GM18508 (cell line): ENCODE results near the gene SPDYA.
"Not testable (repeated sequence)": the region's sequence is repeated elsewhere in the genome, so short reads cannot be mapped to it uniquely, and the experiment has no call there.

ENCODE experiments used
- ATAC-seq: cut with Tn5 transposase; IDR thresholded peaks from one replicate; pipeline ENCODE4 v1.9.1; 2021; ENCODE audit warnings: moderate number of reproducible peaks; ENCODE audit not compliant: insufficient read depth, unreplicated experiment

SPDYA gene

DNA sequence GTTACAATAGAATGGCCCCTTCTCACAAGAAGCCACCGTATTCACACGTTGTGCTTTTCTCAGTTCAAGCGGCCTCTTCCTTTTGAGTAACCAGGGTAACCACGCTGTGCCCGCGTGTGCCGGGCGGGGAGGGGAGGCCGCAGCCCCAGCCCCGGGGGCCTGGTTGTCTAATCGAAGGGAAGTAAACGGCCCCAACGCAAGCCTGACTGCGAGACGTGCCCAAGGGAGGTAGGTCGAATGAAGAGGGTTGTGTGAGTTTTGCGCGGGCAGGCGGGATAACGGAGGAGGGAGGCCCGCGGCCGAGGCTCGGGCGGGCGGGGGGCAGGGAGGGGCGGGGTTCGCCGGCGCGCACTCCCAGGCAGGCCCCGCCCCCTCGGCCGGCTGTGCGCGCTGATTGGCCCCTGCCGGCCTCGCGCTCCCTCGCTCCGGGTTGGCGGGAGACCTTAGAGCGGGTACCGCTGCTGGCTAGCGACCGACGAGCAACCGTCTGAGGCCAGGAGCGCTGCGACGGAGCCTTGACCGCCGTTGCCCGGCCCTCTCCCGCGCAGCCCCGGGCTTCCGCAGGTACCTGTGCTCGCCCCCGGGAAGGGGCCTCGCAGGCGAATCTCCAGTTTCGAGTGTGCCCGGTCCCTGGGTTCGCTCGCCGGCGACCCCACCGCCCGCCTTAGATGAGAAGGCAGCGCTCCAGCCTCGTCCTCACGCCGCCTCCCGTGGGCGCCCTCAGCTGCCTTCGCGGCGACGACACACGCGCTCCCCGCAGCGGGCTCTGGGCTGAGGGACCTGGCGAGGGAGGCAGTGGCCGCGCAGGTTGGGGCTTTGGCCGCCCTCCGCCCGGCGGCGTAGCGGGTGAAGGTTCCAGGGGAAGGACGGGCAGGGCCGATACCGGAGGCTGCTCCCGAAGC is at the start of gene SPDYA:
Gene SPDYA, plus strand, starts transcription at position 451 of the 902 bp plus-strand sequence. CDS start 5,181 bp downstream, outside the sequence.
- ATAC-seq = no peak

DNA sequence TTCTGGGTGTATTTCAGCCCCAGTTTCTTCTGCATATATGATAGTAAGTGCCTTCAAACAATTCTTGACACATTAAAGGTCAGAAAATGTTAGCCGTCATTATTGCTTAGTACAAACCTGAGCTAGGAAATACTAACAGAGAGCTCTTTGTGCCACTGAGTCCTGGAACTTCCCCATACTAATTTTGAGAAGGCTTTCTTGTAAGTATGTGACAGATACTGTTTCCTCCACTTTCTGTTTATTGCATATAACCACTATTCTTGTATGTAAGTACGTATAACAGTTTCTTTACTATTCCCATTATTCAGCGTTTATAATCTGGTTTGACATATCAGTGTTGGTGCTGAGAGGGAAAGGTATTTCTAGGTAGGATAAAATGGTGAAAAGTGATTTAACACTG is 49.2 kb upstream of the SPDYA start:
- no peak for ATAC-seq

DNA sequence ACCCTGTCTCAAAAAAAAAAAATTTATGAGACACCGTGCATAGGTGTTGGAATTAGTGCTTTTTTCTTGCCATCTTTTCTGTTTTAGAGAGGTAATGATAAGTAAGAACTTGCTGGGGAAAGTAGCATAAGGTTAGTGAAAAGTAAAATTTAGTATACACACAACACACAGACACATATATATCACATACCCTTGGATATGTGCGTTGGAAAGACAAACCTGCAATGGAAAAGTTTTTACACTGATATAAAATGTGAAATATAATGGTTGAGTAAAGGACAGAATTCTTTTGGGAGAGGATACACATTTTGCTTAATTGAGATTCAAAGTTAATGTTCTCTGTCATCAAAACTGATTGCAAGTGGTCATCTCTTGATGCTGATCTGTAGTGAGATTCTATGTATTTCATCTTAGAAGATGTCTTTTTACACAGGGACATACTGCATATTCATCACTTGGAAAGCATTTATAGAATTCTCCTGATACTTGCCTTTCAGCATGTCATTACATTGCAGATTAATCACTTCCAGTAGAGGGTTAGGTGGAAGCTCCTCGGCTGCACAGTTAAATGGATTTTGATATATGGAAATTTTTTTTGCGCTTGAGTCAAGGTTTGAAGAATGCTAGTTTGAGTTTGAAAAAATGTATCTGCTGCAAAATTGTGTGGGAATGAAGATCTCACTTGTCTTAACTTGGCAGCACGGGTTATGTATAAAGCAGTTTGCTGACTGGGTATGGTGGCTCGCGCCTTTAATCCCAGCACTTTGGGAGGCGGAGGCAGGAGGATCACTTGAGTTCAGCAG is 45.5 kb upstream of the SPDYA start:
- no peak for ATAC-seq

DNA sequence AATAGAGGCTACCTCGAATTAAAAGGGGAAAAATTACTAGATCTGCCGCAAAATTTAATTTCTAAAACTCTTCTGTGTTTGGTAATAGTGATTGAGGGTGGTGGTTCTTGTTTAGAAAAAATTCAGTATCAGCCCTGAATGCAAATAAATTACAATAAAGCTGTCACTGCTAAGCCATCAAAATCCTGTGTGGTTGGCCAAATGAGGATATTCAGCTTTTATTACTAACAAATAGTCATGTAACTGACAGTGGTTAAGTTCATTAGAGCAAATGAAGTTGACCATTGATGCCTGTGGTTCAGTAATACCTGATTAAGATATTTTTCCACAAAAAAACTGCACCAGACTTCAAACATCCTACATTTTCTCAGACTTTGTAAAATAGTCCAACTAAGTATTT is 44.6 kb upstream of the SPDYA start:
- no peak for ATAC-seq

DNA sequence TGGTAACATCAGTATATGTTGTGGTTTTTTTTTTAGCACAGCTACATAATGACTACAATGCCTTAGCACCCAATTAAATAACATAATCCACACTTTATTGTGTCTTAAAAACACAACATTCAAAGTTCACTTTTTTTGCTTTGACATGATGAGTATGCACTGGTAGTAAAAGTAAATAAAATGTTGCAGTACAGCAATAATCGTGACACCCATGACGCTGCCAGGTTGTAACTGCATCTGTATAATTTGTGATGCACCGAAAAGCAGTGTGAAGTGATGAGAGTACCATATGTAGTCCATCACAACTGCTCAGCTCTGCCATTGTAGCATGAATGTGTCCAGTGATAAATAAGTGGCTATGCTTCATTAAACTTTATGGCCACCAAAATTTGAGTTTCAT is 43.3 kb upstream of the SPDYA start:
- no peak for ATAC-seq

DNA sequence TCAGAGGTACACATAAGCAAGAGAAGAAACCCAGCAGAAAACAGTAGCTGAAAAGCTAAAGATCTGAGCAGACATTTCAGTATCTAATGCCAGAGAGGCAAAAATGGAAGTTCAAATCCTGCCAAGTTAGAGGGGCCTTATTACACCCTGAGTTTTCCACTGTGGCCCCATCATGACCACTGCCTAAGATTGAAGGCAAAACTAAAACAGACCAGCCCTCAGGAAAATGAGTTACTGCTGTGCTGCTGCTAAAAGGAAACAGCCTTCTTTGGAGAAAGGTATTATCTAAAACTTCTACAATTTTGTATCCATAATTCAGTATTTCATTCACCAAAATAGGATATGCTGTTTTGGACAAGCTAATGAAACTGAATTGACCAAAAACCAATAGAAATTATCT is 42.2 kb upstream of the SPDYA start:
- no peak for ATAC-seq

DNA sequence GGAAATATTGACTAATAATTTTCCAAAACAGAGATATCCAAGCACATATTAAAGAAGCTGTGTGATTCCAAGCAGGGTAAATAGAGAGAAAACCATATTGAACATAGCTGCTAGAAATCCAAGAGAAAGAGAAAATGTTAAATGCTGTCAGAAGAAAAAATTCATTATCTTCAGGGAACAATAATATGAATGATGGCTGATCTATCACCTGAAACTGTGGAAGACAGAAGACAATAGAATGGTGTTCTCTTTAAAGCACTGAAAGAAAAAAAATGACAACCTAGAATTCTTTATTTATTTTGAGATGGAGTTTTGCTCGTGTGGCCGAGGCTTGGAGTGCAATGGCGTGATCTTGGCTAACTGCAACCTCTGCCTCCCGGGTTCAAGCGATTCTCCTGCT is 41.7 kb upstream of the SPDYA start:
- ATAC-seq = no peak

DNA sequence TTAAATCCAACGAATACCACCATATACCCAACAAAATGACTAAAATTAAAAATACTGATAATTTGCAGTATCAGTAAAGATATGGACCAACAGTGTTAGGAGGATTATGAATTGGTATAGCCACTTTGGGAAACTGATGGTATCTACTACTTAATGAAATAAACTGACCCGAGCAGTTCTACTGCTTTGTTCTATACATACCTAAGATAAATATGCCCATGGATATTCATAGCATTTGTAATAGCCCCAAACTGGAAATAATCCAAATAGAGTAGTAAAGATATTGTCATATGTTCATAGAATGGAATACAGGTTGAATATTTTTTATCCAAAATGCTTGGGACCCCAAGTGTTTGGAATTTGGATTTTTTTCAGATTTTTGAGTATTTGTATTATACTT is 38.3 kb upstream of the SPDYA start:
- no peak for ATAC-seq

DNA sequence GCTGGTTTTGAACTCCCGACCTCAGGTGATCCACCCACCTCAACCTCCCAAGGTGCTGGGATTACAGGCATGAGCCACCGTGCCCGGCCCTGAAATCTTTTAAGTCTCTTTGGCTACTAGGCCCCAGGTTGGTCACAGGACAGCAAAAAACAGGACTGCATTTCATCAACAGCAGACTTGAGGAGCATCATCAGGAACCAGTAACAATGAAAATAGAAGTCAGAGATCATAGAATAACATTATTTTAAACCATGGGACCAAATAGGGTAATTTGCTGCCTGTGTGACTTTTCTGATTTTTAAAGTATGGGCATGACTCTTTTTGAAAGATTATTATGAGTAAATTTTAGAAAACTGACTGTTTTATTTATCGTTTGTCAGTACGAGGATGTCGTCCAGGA is 34.2 kb upstream of the SPDYA start:
- ATAC-seq = no peak

DNA sequence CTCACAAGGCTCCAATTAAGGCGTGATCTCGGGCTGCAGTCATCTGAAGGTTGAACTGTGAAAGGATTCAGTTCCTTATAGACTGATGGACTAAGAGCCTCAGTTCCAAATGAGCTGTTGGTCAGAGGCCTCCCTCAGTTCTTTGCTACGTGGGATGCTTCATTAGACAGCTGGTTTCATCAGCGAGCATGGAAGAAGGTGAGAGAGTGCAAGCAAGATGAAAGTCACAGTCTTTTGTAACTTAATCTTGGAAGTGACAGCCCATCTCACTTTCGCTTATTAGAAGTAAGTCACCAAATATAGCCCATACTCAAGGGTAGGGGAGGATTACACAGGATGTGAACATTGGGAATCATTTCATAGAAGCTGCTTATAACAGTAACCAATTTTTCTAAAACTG is 32.2 kb upstream of the SPDYA start:
- no peak for ATAC-seq

DNA sequence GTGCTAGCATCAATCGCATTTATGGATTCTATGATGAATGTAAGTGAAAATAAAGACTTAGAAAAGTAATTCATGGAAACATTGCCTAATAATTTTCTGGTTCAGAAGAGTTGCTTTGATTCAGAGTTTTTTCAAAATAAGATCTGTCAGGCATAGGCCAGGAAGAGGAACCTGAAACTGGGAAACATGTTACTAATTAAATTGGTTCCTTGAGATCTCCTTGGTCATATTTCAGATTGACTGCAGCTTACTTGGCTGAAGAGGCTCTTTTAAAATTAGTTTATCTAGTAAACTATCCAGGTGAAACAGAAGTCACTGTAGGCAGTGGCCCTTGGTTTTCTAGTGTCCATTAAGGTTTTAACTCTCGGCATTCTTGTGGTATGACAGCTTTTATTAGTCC is 31.6 kb upstream of the SPDYA start:
- ATAC-seq = no peak

DNA sequence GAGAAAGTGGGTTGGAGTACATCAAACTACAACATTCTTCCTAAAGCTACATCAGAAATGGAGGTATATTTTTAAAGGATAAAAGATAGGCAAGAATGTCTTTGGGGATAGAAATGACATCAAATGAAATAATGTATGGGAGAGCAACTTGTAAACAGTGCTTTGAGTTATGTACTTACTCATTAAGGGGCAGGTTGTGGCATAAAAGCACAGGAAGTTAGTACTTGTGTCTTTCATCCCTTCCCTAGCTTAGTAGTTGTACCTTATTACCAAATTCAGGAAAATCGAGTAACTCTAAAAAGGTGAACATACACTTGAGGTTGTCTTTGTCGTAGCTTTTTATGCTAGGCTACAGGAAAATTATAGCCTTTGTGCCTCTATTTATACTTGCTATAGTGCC is 30.1 kb upstream of the SPDYA start:
- ATAC-seq = no peak

DNA sequence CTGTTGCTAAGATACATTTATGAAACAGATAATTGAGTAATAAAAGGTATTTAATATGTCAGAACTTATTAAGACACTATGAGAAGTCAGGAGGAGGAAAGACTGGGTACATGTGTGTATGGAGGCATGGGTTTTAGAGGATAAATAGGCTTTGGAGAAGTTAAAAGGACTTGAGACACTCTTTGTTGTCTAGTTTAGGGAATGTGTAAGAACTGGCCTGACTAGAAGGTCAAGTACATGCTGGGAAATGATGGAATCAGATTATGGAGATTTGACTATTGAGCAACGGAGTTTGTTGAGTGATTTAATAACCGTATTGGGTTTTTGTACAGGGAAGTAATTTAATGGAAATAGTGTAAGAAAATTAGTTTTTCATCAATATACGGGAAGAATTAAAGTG is 28.2 kb upstream of the SPDYA start:
- ATAC-seq = no peak

DNA sequence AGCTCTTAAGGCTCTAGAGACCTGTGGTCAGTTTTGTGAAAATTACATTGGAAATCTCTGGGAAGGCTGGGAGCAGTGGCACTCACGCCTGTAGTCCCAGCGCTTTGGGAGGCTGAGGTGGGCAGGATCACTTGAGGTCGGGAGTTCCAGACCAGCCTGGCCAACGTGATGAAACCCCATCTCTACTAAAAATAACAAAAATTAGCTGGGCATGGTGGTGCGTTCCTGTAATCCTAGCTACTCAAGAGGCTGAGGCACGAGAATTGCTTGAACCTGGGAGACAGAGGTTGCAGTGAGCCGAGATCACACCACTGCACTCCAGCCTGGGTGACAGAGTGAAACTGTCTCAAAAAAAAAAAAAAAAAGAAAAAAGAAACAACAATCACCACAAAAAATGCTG is 26.1 kb upstream of the SPDYA start:
- ATAC-seq = not testable (repeated sequence)

DNA sequence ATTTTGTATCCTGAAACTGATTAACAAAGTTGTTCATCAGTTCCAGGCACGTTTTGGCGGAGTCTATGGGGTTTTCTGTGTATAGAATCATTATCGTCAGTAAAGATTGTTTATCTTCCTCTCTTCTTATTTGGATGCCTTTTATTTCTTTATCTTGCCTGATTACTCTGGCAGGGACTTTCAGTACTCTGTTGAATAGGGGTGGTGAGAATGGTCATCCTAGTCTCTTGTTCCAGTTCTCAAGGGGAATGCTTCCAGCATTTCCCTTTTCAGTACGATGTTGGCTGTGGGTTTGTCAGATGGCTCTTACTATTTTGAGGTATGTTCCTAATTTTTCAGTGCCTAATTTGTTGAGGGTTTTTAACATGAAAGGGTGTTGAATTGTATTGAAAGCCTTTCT is 14.0 kb upstream of the SPDYA start:
- ATAC-seq = no peak

DNA sequence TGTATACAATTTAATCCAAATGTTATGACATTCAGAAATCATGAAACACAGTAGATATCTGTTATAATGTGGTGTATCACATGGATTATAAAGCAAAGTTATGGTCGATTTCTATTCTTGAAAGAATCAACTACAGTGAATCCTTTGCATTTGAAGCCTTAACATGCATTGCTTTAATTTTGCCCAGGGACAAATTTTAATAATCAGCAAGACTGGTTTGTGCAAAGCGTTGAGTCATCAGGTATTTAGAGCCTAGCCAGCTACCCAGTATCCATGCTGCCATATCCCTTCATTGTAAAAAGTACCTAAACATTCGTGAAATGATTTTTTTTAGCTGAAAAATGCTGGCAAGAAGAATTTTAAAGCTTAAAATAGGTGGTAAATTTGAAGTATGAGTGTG is 8.9 kb upstream of the SPDYA start:
- ATAC-seq = no peak

DNA sequence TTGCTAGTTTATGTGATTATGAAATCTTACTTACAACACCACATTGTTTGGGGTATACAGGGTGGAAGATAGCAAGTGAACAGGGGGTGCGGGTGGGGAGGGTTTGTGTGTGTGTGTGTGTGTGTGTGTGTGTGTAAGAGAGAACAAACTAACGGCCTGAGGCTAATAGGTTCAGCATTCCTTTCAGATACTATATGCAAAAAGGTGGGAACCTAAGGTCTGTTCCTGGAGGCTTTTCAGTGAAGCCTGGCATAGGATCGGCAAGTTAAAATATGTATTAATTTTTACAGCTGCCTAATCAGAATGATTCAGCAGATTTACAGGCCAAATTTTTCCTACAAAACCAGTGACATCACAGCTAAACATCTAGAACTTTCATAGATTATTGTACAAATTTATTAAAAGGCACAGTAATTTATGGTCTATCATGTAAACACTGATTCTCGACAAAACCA is 7.6 kb upstream of the SPDYA start:
- no peak for ATAC-seq

DNA sequence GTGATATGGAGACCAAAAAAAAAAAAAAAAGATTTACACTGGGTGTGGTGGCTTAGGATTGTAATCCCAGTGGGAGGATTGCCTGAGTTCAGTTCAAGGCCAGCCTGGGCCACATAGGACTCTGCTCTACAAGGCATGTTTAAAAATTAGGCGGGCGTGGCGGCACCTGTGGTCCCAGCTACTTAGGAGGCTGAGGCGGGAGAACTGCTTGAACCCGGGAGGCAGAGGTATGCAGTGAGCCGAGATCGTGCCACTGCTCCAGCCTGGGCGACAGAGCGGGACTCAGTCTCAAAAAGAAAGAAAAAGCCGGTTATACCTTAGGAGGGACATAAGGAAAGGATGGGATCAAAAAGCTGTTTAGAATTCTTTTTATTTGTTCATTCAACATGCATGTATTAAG is 707 bp upstream of the SPDYA start:
- ATAC-seq = no peak

DNA sequence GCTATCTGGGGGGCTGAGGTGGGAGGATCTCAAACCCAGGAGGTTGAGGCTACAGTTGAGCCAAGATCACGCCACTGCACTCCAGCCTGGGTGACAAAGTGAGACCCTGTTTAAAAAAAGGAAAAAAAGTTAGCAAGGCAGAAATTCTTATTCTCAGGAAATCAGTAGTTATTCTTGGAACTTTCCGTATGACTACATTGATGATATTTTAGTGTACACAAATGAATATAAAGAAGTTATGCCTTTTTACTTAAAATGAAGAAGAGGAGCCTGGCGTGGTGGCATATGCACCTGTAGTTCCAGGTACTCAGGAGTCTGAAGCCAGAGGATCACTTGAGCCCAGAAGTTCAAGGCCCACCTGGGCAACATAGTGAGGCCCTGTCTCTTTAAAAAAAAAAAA is 7.4 kb downstream of the SPDYA start:
- ATAC-seq = no peak

DNA sequence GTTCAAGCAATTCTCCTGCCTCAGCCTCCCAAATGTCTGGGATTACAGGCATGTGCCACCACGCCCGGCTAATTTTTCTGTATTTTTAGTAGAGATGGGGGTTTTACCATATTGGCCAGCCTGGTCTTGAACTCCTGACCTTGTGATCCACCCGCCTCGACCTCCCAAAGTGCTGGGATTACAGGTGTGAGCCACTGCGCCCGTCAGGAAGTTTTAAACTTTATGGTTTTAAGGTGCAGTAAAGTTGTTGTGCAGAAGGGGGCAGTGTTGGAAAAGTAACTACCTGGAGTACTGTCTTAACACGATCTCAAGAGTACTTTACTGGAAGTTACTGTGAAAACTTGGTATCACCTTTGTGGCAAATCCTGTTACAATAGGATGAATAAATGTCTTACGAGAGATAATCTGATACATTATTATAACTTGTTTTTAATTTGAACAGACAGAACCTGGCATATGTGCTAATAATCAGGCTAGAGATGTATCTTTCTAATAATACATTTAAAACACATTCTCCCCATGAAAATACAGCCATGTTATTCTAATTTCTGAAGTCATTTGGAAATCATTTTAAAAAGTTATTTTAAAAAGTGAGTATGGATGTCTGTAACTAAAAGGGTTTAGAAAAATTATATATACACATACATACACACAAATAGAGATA is 10.8 kb downstream of the SPDYA start:
- ATAC-seq = no peak

DNA sequence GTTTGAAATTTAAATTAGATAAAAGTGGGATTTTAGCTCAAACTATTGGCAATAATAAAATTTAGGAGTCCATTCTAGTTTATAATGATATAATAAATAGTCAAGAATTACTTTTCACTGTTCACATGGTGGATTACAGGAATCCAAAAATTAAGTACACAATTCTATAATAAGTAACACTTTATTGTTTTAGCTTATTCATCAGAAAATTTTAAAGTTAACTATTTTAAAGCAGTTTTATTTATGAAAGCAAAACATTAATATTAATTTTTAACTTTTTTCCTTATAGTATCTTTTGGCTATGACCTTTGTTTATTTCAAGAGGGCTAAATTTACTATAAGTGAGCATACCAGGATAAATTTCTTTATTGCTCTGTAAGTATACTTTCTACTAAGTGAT is 11.4 kb downstream of the SPDYA start:
- no peak for ATAC-seq
